Epithelial cell of prostate (primary cell): Measurements from ENCODE around the gene CD302.
"Not testable (repeated sequence)": the region's sequence is repeated elsewhere in the genome, so short reads cannot be mapped to it uniquely, and the experiment has no call there.

Experiments
- DNase-seq: peaks from one replicate; pipeline ENCODE4 v3.0.0-alpha.2; 2011; ENCODE audit warnings: low read depth, low spot score
- H3K27ac ChIP-seq: fragments of 450-650 bp; 2 replicates; pipeline ENCODE4 v1.5.1; 2017; ENCODE audit warnings: mild to moderate bottlenecking

CD302 gene

GRCh38 chr2:159795841-159796690 lies 1.9 kb downstream of the CD302 start:
- no peak for DNase-seq
- H3K27ac ChIP-seq = no peak overlapping the region

DNA sequence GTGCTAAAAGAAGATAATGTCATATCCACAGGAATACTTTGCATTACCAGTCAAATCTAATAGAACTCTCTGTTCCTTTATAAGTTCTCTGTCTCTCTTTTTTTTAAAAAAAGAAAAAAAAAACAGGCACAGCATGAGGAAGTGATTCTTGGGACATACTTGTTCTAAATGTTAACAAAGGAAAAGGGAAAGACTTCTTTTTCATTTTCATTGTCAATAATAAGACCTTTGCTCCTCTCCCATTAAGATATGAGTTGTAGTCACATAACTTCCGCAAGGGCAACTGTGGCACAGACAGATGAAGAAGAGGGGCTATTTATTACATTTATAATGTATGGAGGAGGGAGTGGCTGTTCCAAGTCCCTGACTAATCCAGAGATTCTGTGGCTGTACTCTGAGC lies 4.7 kb downstream of the CD302 start:
- DNase-seq = no peak
- H3K27ac ChIP-seq = no peak overlapping the region

DNA sequence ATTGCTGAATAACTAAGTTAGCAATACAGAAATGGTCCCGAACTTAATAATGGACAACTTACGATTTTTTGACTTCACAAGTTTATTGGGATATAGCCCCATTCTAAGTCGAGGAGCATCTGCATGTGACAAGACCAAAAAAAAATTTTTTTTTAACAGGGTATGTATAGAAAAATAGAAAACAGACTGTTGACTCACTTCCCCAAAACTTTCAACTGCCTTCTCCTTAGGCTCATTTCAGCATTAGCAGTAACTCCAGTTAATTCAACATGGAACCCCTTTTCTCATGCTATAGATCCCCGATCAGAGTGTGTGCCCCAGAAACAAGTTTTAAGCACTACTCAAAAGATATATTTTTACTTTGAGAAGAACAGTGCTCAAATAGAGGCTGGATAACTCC lies 5.4 kb downstream of the CD302 start:
- no peak overlapping the region for H3K27ac ChIP-seq
- DNase-seq = no peak

- no peak for DNase-seq
- H3K27ac ChIP-seq = no peak overlapping the region
Measured at GRCh38 chr2:159792036-159792435, 6.0 kb downstream of the CD302 start.

GRCh38 chr2:159790323-159790722 lies 7.7 kb downstream of the CD302 start:
- H3K27ac ChIP-seq = no peak overlapping the region
- no peak for DNase-seq

GRCh38 chr2:159788253-159788652 lies 9.8 kb downstream of the CD302 start:
- H3K27ac ChIP-seq = peak overlapping the region; percentile 30
- peak; percentile 80 for DNase-seq

GRCh38 chr2:159787647-159788046 lies 10.4 kb downstream of the CD302 start:
- DNase-seq = not testable (repeated sequence)
- H3K27ac ChIP-seq = peak overlapping the region; percentile 30

DNA sequence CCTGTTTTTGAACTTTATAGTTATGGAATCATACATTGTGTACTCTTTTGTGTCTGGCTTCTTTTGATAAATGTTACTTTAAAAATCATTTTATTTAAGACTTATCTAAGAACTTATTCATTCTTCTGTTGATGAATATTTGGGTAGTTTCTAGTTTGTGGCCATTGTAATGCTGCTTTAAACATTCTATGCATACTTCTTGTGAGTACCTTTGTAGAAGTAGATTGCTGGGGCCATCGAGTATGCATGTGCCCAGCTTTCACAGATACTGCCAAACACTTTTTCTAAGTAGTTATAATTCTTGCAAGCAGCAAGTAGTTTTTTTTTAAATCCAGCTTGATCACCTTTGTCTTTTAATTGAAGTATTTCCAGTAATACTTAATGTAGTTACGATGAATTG lies 11.1 kb downstream of the CD302 start:
- no peak for DNase-seq
- H3K27ac ChIP-seq = no peak overlapping the region

- no peak overlapping the region for H3K27ac ChIP-seq
- DNase-seq = no peak
Measured at GRCh38 chr2:159785195-159785594, 12.8 kb downstream of the CD302 start.

DNA sequence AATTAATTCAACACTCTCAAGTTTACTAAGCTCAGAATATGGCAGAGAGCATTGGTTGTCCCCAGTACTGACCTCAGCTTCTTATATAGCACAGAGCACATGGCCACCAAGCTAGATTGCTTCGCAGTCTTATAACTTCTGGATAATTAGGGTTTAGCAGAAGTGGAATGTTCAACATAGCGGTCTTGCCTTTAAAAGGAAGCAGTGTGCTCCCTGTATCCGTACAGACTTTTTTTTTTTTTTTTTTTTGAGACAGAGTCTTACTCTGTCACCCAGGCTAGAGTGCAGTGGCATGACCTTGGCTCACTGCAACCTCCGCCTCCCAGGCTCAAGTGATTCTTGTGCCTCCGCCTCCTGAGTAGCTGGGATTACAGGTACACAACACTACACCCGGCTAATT lies 13.3 kb downstream of the CD302 start:
- not testable (repeated sequence) for DNase-seq

GRCh38 chr2:159783556-159783955 lies 14.5 kb downstream of the CD302 start:
- H3K27ac ChIP-seq = no peak overlapping the region
- no peak for DNase-seq

More for the DNA sequence above, 13.3 kb downstream of the CD302 start:
- not testable (repeated sequence) for H3K27ac ChIP-seq

- DNase-seq = no peak
- no peak overlapping the region for H3K27ac ChIP-seq
Measured at GRCh38 chr2:159776321-159776720, 21.7 kb downstream of the CD302 start.

DNA sequence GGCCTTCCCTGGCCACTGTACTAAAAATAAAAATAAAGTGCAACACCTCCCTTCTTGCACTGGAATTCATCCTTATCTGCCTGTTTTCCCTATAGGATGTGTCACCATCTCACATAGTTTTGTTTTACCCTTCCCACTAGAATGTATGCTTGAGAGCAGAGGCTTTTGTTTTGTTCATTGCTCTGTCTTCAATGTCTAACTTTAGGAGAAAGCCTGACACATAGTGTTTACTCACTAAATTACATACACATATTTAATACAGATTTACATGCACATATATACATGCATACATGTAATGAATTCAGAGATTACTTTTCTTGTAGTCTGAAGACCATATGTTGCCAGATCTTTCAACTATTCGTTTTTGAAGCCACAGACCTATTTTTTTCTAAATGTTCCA lies 23.0 kb downstream of the CD302 start:
- no peak overlapping the region for H3K27ac ChIP-seq
- DNase-seq = no peak

- H3K27ac ChIP-seq = no peak overlapping the region
Measured at GRCh38 chr2:159774370-159774990, 23.5 kb downstream of the CD302 start.

GRCh38 chr2:159773886-159774285 lies 24.1 kb downstream of the CD302 start:
- DNase-seq = no peak
- H3K27ac ChIP-seq = no peak overlapping the region

More at GRCh38 chr2:159774370-159774990, 23.5 kb downstream of the CD302 start:
- no peak for DNase-seq

DNA sequence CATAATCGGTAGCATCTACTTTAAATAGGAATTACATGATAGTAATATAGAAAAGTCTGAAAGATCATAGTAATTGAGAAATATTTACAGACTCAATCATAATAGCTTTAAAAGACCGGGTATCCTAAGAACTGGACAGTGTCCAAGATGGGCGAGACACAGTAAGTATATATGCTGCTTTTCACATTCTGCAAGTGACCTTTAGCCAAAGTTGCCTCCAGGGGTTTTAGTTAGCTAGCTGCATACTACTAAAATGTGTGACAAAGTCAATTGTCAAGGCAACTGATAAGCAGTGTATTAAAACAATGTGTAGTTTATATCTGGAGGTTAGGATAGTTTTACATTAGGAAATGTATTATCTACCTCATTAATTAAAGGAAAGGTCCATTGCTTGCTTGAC lies 24.6 kb downstream of the CD302 start:
- no peak for DNase-seq
- H3K27ac ChIP-seq = no peak overlapping the region

- H3K27ac ChIP-seq = no peak overlapping the region
- DNase-seq = no peak
Measured at GRCh38 chr2:159769147-159769546, 28.9 kb downstream of the CD302 start.

DNA sequence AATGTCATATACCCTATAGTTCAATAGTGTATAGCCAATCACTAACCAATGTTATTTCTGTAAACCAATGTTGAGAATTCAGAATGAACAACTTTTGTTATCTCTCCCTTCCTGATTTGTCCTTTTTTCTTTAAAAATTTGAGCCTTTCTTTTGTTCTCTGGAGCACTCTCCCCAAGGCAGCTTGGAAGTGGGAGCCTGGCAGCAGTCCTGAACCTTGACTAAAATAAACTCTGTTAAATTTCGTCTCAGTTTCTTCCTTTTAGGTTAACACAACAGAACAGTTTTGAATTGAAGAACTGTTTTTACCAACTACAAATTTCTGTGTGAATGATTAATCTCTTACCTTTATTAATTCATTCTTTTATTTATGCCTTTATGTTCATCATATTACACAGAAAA lies 35.9 kb downstream of the CD302 start:
- H3K27ac ChIP-seq = no peak overlapping the region
- DNase-seq = no peak

- no peak for DNase-seq
- no peak overlapping the region for H3K27ac ChIP-seq
Measured at GRCh38 chr2:159760326-159760725, 37.7 kb downstream of the CD302 start.

GRCh38 chr2:159759577-159759976 lies 38.4 kb downstream of the CD302 start:
- peak overlapping the region; percentile 68 for H3K27ac ChIP-seq

GRCh38 chr2:159758686-159759085 lies 39.3 kb downstream of the CD302 start:
- H3K27ac ChIP-seq = peak overlapping the region; percentile 68

More at GRCh38 chr2:159759577-159759976, 38.4 kb downstream of the CD302 start:
- no peak for DNase-seq

DNA sequence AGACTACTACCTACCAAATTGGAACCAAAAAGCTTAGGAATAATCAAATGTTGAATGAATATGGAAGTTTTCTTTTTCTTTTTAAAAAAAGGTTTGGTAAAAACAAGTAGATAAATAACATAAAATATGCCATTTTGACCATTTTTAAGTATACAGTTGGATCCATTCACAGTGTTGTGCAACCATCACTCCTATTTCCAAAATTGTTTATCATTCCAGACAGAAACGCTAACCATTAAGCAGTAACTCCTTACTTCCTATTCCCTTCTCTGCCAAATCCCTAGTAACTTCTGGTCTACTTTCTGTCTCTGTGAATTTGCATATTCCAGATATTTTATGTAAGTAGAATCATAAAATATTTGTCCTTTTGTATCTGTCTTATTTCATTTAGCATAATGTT lies 39.8 kb downstream of the CD302 start:
- H3K27ac ChIP-seq = peak overlapping the region; percentile 68
- no peak for DNase-seq

More at GRCh38 chr2:159758686-159759085, 39.3 kb downstream of the CD302 start:
- DNase-seq = peak; percentile 64
